ENCODE measurements around the gene STKLD1. TPM values are rescaled to one million over a fixed set of nuclear protein-coding genes. Genes with fewer than 3 reads are reported as not detected.

STKLD1 gene
- total and polyA plus RNA-seq, 9 of the 15 experiments (the other 6 are each of a cell fraction or from before 2014, with no cell fraction given), result 0.10 to 0.65 (median 0.33) TPM; not detected in 2

DNA sequence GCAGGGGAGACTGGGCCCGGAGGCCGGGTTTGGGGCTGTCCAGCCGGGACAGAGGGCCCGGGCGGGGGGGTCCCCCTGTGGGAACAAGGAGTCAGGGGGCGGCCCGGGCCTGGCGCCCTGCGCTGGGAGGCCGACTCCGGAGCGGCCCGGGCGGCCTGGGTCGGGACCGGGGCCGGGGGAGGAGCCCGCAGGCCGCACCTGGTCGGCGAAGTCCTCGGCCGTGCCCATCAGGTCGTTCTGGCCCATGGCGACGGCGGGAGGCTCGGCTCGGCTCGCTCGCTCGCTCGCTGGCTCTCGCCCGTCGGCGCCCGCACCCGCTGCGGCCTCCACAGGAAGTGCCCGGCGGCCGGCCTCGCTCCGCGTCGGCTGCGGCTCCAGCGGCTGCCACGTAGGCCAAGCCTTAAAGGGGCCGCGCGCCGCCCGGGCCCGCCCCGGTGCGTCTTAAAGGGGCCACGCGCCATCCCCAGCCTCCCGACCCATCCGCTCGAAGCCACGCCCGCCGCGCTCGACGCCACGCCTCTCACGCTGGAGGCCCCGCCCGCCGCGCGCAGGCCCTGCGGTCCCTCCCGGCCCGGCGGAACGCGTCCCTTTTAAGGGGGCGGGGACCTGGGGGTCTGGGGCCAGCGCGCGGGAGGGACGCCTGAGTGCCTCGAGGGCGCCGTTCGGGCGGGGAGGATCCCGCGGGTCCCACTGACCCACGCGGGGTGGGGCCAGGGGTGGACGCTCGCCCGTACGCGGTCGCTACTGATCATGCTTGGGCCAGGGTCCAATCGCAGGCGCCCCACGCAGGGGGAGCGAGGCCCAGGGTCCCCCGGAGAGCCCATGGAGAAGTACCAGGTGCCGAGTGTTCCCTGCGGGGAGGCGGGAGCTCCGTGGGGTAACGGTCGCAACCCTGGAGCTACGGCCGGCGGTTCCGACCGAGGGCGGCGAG, at the start of gene STKLD1, which contains the start of gene SURF4 (continued):
- TF ChIP-seq ESRRA (IDR thresholded peaks at IDR 0.05; ENCODE audit: borderline replicate concordance, low read depth) (peak; percentile 39; the same call in 1 of the 2 replicates), ZNF24 (IDR thresholded peaks at IDR 0.05) (peak; percentile 37; the same call in 1 of the 2 replicates), ZFP30 (CRISPR knock-in tag; IDR thresholded peaks at IDR 0.05; ENCODE audit: borderline replicate concordance) (no peak)
- TF ChIP-seq, protein P1, sequence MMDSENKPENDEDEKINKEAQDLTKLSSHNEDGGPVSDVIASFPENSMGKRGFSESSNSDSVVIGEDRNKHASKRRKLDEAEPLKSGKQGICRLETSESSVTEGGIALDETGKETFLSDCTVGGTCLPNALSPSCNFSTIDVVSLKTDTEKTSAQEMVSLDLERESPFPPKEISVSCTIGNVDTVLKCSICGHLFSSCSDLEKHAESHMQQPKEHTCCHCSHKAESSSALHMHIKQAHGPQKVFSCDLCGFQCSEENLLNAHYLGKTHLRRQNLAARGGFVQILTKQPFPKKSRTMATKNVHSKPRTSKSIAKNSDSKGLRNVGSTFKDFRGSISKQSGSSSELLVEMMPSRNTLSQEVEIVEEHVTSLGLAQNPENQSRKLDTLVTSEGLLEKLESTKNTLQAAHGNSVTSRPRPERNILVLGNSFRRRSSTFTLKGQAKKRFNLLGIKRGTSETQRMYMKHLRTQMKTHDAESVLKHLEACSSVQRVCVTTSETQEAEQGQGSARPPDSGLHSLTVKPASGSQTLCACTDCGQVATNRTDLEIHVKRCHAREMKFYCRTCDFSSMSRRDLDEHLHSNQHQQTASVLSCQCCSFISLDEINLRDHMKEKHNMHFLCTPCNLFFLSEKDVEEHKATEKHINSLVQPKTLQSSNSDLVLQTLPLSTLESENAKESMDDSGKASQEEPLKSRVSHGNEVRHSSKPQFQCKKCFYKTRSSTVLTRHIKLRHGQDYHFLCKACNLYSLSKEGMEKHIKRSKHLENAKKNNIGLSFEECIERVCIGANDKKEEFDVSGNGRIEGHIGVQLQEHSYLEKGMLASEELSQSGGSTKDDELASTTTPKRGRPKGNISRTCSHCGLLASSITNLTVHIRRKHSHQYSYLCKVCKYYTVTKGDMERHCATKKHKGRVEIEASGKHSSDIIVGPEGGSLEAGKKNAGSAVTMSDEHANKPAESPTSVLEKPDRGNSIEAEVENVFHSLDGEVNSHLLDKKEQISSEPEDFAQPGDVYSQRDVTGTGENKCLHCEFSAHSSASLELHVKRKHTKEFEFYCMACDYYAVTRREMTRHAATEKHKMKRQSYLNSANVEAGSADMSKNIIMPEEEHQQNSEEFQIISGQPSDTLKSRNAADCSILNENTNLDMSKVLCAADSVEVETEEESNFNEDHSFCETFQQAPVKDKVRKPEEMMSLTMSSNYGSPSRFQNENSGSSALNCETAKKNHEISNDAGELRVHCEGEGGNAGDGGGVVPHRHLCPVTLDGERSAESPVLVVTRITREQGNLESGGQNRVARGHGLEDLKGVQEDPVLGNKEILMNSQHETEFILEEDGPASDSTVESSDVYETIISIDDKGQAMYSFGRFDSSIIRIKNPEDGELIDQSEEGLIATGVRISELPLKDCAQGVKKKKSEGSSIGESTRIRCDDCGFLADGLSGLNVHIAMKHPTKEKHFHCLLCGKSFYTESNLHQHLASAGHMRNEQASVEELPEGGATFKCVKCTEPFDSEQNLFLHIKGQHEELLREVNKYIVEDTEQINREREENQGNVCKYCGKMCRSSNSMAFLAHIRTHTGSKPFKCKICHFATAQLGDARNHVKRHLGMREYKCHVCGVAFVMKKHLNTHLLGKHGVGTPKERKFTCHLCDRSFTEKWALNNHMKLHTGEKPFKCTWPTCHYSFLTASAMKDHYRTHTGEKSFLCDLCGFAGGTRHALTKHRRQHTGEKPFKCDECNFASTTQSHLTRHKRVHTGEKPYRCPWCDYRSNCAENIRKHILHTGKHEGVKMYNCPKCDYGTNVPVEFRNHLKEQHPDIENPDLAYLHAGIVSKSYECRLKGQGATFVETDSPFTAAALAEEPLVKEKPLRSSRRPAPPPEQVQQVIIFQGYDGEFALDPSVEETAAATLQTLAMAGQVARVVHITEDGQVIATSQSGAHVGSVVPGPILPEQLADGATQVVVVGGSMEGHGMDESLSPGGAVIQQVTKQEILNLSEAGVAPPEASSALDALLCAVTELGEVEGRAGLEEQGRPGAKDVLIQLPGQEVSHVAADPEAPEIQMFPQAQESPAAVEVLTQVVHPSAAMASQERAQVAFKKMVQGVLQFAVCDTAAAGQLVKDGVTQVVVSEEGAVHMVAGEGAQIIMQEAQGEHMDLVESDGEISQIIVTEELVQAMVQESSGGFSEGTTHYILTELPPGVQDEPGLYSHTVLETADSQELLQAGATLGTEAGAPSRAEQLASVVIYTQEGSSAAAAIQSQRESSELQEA (IDR thresholded peaks at IDR 0.05; ENCODE audit: low read depth), result no peak
- TF ChIP-seq, protein P2, sequence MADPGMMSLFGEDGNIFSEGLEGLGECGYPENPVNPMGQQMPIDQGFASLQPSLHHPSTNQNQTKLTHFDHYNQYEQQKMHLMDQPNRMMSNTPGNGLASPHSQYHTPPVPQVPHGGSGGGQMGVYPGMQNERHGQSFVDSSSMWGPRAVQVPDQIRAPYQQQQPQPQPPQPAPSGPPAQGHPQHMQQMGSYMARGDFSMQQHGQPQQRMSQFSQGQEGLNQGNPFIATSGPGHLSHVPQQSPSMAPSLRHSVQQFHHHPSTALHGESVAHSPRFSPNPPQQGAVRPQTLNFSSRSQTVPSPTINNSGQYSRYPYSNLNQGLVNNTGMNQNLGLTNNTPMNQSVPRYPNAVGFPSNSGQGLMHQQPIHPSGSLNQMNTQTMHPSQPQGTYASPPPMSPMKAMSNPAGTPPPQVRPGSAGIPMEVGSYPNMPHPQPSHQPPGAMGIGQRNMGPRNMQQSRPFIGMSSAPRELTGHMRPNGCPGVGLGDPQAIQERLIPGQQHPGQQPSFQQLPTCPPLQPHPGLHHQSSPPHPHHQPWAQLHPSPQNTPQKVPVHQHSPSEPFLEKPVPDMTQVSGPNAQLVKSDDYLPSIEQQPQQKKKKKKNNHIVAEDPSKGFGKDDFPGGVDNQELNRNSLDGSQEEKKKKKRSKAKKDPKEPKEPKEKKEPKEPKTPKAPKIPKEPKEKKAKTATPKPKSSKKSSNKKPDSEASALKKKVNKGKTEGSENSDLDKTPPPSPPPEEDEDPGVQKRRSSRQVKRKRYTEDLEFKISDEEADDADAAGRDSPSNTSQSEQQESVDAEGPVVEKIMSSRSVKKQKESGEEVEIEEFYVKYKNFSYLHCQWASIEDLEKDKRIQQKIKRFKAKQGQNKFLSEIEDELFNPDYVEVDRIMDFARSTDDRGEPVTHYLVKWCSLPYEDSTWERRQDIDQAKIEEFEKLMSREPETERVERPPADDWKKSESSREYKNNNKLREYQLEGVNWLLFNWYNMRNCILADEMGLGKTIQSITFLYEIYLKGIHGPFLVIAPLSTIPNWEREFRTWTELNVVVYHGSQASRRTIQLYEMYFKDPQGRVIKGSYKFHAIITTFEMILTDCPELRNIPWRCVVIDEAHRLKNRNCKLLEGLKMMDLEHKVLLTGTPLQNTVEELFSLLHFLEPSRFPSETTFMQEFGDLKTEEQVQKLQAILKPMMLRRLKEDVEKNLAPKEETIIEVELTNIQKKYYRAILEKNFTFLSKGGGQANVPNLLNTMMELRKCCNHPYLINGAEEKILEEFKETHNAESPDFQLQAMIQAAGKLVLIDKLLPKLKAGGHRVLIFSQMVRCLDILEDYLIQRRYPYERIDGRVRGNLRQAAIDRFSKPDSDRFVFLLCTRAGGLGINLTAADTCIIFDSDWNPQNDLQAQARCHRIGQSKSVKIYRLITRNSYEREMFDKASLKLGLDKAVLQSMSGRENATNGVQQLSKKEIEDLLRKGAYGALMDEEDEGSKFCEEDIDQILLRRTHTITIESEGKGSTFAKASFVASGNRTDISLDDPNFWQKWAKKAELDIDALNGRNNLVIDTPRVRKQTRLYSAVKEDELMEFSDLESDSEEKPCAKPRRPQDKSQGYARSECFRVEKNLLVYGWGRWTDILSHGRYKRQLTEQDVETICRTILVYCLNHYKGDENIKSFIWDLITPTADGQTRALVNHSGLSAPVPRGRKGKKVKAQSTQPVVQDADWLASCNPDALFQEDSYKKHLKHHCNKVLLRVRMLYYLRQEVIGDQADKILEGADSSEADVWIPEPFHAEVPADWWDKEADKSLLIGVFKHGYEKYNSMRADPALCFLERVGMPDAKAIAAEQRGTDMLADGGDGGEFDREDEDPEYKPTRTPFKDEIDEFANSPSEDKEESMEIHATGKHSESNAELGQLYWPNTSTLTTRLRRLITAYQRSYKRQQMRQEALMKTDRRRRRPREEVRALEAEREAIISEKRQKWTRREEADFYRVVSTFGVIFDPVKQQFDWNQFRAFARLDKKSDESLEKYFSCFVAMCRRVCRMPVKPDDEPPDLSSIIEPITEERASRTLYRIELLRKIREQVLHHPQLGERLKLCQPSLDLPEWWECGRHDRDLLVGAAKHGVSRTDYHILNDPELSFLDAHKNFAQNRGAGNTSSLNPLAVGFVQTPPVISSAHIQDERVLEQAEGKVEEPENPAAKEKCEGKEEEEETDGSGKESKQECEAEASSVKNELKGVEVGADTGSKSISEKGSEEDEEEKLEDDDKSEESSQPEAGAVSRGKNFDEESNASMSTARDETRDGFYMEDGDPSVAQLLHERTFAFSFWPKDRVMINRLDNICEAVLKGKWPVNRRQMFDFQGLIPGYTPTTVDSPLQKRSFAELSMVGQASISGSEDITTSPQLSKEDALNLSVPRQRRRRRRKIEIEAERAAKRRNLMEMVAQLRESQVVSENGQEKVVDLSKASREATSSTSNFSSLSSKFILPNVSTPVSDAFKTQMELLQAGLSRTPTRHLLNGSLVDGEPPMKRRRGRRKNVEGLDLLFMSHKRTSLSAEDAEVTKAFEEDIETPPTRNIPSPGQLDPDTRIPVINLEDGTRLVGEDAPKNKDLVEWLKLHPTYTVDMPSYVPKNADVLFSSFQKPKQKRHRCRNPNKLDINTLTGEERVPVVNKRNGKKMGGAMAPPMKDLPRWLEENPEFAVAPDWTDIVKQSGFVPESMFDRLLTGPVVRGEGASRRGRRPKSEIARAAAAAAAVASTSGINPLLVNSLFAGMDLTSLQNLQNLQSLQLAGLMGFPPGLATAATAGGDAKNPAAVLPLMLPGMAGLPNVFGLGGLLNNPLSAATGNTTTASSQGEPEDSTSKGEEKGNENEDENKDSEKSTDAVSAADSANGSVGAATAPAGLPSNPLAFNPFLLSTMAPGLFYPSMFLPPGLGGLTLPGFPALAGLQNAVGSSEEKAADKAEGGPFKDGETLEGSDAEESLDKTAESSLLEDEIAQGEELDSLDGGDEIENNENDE (IDR thresholded peaks at IDR 0.05; ENCODE audit: low read depth, low read length), result no peak

Data from K562 (cell line).